Ramos (cell line): ENCODE measurements around the gene CD55.

ENCODE experiments used
- in situ Hi-C: fragments of 300-500 bp; cut with MboI; formaldehyde crosslinking; loops from one replicate; pipeline ENCODE4 v1.14.3; 2022; ENCODE audit warnings: low sequenced_read_pairs; ENCODE audit not compliant: unreplicated experiment

The CD55 gene

DNA sequence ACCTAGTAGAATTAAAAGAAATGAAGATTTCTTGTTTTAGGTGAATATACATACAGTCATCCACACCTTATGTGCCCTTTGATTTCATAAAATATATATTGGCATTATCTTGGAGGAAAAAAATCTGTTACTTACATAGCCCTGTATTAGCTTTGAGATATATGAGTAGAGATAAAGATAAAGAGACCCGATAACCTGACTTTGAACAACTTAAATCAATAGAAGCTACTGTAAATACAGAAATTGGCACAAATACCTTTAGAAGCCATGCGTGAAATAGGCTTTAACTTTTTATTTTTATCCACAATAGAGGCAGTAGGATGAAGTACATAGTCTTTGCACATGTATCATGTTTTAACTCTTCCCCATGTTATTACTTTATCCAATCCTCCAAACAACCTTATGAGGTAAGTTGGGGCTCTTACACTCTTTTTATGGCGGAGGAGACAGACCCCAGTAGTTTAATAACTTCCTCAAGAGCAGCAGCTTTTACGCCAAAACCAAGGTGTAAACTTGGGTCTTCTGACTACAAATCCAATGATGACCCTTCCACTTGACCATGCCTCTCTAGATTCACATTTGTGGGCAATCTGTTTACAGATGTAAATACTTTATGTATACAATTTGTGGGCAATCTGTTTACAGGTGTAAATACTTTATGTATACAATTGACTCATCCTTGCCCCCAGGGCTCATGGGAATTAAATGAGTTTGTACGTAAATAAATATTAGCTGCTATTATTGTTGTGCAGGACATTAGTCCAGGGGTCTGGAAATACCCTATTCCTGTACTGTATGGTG lies 2.1 kb downstream of the CD55 start:
- in situ Hi-C loops, result no loop called here

DNA sequence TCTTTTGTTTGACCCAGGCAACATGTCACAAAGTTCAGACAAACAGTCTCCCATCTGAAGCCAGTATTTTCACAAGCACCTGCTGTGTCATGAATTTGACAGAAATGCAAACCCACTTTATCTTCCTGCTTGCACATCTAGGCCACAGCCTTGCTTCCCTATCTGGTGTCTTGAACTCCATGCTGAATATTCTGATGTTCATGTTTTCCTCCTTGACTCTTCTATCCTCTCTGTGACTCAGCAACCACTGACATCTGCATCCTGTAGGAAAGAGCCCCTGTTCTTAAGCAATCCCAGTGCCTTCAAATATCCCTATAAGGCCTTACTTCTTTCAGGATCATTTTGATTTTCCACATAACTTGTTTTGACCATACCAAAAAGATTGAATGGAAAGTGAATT lies 6.5 kb downstream of the CD55 start:
- in situ Hi-C loops, result no loop called here

DNA sequence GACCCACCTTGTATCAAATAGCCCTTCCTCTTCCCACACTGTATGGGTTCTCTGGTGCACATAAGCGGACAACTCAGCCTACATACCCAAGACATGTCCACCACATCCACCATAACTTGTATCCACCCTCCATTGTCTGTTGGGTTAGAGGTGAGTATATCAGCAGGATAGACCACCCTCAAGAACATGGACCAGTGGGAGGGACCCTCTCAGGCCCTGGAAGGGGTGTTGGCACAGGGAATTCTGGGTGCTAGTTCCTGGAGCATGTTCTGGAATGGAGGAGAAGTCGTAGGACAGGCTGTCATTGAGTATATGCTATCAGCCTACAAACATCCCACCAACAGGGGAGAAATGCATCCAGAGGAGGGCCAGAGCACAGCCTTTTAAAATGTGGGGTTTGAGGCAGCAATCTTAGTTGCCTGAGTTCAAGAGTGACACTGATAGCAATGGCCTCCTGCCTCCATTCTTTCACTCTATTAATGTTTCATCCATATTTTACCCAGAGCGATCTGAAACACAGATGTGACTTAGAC lies 7.5 kb downstream of the CD55 start:
- in situ Hi-C loops, result no loop called here

DNA sequence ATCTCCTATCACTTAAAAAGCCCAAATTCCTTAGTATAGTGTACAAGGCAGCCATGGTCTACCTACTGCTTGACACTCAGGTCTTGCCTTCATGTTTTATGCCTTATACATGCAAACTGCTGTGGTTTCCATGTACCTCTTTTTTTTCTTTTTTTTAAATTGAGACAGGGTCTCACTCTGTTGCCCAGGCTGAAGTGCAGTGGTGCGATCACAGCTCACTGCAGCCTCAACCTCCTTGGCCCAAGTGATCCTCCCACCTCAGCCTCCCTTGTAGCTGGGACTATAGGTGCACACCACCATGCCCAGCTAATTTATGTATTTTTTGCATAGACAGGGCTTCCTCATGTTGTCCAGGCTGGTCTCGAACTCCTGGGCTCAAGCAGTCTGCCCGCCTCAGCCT lies 8.0 kb downstream of the CD55 start:
- in situ Hi-C loops, result no loop called here

DNA sequence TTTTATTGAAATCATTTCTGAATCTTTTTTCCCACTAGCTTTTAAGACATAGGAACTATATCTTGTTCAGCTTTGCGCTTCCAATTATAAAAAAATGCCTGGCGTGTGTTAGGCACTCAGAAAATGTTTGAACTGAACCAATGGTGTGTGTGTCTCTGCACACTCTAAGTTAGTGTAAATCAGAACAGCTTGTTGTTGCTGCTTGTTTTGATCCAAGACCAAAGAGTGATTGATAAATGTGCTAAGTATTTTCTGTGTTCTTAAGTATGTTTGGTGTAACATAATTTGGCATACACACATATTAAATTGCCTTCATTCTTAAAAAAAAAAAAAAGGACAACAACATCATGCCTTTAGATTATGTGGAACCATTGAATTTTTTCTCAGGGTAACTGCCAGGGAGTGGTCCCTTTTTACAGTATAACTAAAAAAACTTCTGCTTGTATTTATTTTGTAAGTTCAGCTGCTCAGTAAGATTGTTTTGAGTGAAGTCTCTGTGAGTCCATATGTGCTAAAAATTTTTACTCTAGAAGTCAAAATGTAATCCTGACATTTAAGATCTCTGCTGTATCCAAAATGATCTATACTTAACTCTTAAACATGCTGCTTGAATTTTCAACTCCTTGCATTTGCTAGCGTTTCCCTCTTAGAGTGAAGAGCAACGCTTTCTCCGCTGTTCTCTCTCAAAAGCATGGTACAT lies 8.7 kb downstream of the CD55 start:
- in situ Hi-C loops, result no loop called here

DNA sequence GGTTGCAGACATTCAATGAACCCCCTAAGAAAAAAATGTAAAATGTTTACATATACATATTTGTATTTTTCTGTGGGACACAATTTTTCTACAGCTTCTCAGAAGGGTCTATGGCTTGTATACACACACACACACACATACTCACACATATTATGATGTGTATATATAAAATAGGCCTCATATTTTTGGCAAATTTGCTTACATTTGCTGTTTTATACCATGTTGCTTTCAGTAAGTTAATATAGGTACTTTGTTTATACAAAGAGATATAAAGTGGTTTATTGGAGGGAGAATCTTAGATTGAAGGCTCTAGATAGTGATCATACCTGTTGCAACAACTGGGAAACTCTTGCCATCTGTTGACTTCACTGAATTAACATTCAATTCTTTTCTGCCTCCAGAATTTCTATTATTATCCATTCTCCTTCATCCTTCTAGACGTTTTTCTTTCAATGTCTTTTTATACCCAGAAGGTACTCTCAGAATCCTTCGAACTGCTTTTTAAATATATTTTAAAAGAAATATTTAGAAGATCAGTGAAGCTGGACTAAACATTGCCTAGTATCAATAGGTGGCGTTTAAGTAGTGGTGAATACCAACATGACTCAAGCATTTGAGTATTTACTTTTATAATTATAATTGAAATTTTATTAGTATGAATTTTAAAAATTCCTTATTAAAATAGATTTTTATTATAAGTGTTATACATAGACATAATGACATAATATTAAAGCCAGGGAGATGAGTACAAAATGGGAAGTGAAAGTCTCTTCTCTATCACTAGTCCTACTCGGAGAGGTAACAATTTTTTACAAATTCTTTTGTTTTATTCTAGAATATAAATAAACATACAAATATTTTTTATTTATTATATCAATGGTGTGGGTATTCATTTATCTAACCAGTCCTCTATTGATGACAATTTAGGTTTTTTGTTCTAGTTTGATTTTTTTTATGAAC lies 10.2 kb downstream of the CD55 start:
- in situ Hi-C loops, result no loop called here

DNA sequence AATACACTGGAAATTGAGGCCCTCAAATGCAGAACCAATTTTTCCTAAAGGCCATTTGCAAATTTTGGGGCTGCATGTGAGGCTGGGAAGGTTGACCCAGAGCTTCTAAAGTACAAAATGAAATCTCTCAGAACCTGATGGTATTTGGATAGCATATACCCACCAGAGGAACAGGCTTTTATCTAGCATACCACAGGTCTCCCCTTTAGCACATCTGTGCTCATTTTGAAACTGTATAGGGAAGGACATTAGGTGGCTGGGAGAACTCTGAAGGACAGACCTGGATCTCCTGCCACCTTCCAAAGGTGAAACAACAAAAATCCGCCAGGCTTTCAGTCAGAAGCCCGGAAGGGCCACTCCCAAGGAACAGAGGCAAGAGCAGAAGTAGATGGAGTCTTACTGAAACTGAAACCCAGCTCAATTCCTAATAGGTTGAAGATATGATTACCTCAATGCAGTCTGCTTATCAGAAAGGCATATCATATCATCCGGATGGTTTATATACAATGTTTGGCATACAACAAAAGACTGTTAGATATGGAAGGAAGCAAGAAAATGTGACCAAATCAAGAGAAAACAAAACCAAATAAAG lies 11.6 kb downstream of the CD55 start:
- in situ Hi-C loops, result no loop called here

DNA sequence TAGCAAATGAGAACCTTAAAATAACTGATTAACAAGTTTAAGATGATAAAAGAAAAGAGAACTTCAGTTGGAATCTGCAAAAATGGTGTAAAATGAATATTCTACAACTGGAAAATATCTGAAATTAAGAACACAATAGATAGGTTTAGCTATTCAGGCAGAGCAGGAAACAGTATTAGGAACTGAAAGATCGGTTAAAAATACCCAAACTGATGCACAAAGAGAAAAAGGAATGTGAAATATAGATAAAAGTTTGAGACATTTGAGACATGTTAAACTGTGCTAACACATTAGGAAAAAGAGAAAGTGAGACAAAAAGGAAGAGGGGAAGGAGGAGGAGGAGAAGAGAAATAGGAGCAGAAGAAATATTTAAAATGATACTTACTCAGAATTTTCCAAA lies 12.1 kb downstream of the CD55 start:
- in situ Hi-C loops, result no loop called here

DNA sequence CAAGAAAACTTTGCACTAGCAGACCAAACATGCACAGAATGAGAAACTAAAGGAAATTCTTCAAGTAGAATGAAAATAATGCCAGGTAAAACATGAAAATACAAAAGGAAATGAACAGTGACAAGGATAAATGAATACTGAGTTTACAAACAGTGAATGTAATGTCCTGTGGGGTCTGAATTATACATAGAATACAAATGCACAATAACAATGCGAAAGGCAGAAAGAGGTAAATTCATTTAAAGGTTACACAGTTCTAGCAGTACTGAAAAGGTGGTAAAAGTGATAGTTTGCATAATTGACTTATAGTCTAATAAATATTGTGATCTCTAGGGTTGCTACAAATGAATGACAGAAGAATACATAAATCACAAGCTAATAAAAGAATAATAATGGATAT lies 12.9 kb downstream of the CD55 start:
- in situ Hi-C loops, result no loop called here

DNA sequence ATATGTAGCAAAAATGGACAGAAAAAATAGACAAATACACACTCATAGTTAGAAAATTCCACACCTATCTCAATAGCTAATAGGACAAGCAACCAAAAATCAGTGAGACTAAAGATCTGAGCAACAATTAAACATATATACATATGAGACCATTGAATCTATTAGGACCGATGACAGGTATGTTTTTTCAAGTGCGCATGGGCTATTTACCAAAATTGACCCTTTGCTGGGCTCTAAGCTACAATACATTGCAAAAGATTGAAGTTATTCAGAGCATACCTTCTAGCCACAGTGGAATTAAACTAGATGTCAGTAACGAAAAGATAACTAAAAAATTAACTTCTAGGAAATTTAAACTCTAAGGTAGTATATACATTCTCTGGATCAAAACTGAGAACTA lies 13.7 kb downstream of the CD55 start:
- in situ Hi-C loops, result no loop called here

DNA sequence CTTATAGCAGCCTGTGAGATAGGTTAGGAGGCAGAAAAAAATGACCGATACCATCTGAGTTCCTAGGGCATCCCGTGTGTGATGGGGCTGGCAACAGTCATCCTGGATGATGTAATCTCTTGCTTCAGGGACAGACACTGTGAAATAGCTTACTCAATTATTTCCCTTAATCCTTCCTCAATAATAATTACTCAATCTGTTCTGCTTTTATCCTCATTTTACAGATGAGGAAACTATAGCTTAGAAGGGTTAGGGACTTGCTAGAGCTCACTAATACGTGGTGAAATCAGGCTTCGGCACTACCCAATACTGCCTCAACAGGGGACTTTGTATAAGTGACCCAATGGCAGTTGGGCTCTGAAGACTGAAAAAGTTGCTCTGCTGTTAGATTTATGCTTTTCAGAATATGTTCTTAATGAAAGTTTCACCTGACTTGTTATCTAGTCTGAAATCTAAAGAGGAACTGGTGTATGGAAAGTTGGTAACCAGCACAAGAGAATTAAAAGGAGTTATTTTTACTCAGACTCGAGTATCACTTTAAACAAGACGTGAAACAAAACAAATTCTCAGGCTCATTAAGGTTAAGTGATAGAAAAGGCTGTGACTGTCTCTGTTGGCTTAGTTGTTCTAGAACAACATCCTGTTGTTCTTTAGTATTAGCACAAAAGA lies 14.4 kb downstream of the CD55 start:
- in situ Hi-C loops, result no loop called here

DNA sequence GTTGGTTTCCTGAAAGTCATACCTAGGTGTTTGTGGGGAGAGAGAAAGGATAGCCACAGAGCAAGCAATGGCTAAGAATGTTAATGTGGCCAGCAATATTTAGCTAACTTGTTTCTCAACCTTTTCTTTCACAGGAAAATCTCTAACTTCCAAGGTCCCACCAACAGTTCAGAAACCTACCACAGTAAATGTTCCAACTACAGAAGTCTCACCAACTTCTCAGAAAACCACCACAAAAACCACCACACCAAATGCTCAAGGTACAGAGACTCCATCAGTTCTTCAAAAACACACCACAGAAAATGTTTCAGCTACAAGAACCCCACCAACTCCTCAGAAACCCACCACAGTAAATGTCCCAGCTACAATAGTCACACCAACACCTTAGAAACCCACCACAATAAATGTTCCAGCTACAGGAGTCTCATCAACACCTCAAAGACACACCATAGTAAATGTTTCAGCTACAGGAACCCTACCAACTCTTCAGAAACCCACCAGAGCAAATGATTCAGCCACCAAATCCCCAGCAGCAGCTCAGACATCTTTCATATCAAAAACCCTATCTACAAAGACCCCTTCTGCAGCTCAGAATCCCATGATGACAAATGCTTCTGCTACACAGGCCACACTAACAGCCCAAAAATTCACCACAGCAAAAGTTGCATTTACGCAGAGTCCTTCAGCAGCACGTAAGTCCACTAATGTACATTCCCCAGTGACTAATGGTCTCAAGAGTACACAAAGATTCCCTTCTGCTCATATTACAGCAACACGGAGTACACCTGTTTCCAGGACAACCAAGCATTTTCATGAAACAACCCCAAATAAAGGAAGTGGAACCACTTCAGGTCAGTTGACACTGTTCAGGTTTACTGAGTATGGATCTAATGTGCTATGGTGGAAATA lies 15.3 kb downstream of the CD55 start:
- in situ Hi-C loops, result no loop called here

DNA sequence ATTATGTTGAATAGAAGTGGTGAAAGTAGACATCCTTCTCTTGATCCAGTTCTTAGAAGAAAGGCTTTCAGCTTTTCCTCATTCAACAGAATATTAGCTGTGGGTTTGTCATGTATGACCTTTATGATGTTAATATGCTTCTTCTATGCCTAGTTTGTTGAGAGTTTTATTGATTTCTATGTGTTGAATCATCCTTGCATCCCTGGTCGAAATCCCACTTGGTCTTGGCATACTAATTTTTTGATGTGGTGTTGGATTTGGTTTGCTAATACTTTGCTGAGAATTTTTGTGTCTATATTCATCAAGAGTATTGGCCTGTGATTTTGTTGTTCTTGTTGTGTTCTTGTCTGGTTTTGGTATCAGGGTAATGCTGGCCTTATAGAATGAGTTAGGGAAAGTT lies 20.9 kb downstream of the CD55 start:
- in situ Hi-C loops, result no loop called here

DNA sequence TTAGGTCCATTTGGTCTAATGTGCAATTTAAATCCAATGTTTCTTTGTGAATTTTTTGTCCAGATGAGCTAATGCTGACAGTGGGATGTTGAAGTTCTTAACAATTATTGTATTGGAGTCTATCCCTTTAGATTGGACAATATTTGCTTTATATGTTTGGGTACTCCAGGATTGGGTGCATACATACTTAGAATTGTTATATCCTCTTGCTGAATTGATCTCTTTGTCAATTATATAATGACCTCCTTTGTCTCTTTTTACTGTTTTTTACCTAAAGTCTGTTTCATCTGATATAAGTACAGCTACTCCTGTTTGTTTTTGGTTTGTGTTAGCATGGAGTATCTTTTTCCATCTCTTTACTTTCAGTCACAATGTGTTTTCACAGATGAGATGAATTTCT lies 22.2 kb downstream of the CD55 start:
- in situ Hi-C loops, result no loop called here

DNA sequence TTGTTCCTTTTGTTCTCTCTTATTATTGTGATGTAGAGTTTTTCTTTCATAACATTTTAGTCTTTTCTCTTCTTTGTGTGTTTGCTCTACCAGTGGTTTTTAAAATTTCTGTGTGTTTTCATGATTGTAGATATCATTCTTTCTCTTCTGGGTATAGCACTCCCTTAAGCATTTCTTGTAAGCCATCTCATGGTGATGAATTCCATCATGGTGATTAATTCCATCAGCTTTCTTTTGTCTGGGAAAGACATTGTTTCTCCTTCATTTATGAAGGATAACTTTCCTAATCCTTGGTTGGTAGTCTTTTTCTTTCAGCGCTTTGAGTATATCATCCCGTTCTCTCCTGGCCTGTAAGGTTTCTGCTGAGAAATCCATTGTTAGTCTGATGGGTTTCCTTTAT lies 22.7 kb downstream of the CD55 start:
- in situ Hi-C loops, result no loop called here

DNA sequence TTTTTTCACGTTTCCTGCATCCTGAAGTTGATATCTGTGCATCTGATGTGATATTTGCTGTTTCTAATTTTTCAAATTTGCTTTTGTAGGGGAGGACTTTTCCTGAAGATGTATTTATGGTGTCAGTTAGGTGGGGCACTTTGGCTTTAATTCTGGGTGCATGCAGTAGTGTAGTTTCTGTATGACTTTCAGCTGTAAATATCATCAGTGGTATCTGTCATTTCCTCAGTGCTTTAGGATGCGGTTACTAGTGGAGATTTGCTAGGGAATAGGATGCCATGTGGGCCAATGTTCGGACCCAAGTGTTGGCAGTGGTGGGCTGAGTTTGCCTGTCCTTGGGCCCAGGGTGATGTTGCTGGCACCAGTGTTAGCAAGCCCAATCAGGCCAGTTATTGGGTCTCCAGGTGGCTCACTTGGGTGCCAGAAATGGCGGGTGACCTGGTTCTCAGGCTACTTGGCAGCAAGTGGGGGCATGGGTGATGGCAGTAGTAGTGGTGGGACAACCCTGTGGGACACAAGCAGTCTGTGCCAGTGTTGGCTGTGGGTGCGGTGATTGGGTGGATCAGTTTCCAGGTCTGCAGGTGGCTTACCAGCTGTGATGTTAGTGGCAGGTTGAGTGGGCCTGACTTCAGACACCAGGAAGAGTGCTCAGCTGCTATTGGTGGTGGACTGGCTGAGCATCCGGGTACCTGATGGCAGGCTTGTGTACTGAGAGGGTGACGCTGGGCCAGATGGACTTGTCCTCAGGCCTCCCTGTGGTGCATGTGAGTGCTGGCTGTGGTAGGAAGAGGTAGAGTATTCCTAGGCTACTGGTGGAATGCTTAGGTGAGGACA lies 24.4 kb downstream of the CD55 start:
- in situ Hi-C loops, result no loop called here

DNA sequence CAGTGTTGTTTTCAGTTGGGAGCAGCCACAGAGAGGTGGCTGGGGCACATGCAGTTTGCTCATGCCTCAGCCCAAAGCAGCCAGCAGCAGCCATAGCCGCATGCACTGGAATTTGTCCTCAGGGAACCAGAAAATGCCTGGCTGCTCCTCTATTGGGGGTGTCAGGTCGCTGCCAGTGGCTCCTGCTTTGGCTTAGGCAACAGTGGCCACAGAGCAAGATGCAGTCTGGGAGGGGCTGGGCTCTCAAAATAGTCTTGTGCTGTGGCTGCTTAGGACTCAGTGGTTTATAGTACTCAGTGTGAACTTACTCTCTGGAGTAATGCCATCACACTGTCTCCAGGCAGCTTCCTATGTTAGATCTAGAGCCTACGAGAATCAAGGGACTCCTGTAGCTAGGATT lies 25.0 kb downstream of the CD55 start:
- in situ Hi-C loops, result no loop called here

DNA sequence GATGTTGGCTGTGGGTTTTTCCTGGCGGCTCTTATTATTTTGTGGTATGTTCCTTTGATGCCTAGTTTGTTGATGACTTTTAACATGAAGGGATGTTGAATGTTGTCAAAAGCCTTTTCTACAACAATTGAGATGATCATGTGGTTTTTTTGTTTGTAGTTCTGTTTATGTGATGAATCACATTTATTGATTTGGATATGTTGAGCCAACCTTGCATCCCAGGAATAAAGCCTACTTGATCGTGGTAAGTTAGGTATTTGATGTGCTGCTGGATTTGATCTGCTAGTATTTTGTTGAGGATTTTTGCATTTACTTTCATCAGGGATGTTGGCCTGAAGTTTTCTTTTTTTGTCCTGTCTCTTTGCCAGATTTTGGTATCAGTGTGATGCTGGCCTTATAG lies 28.5 kb downstream of the CD55 start:
- in situ Hi-C loops, result no loop called here
